NT2/D1 (cell line): ENCODE results near the gene HDHD3.

ENCODE experiments used
- SUZ12 ChIP-seq: IDR thresholded peaks from 2 replicates; pipeline ENCODE4 v1.6.1; 2011; ENCODE audit not compliant: insufficient read length, insufficient read depth; ENCODE audit errors: extremely low read depth
- YY1 ChIP-seq: IDR thresholded peaks from 2 replicates; pipeline ENCODE4 v1.6.1; 2011; ENCODE audit not compliant: insufficient read length, insufficient read depth

- TF ChIP-seq YY1 (no peak), SUZ12 (no peak)
Measured at GRCh38 chr9:113343732-113344231, 33.0 kb downstream of the HDHD3 start.
